Hepatocyte (in vitro differentiated cells): ENCODE data around the gene ADGRE1. TPM values are rescaled to one million over a fixed set of nuclear protein-coding genes. Genes with fewer than 3 reads are reported as not detected.

Experiments used
- DNase-seq: peaks from one replicate; pipeline ENCODE4 v3.0.0-alpha.2; 2016; ENCODE audit warnings: low spot score
- H2AFZ ChIP-seq: fragments of 200-600 bp; sonication (generic); 2 replicates; pipeline ENCODE4 v1.6.0; 2016; ENCODE audit warnings: antibody characterized with exemption, mild to moderate bottlenecking
- H3K27ac ChIP-seq: fragments of 200-600 bp; sonication (generic); 2 replicates; pipeline ENCODE4 v1.5.1; 2016; ENCODE audit warnings: mild to moderate bottlenecking
- H3K27me3 ChIP-seq: fragments of 200-600 bp; sonication (generic); 2 replicates; pipeline ENCODE4 v1.6.1; 2016
- H3K36me3 ChIP-seq: fragments of 200-600 bp; sonication (generic); replicated peaks from 2 replicates; pipeline ENCODE4 v1.5.1; 2016; ENCODE audit warnings: low read depth; ENCODE audit not compliant: insufficient read depth
- H3K4me1 ChIP-seq: fragments of 200-600 bp; sonication (generic); 2 replicates; pipeline ENCODE4 v1.5.1; 2016; ENCODE audit warnings: mild to moderate bottlenecking, moderate library complexity; ENCODE audit not compliant: insufficient read depth
- H3K4me2 ChIP-seq: fragments of 200-600 bp; sonication (generic); 2 replicates; pipeline ENCODE4 v1.6.0; 2016
- H3K4me3 ChIP-seq: fragments of 200-600 bp; sonication (generic); 2 replicates; pipeline ENCODE4 v1.5.1; 2016; ENCODE audit warnings: mild to moderate bottlenecking
- H3K79me2 ChIP-seq: fragments of 200-600 bp; sonication (generic); 2 replicates; pipeline ENCODE4 v1.6.0; 2017; ENCODE audit warnings: mild to moderate bottlenecking
- H3K9me2 ChIP-seq: fragments of 200-600 bp; sonication (generic); replicated peaks from 2 replicates; pipeline ENCODE4 v1.6.0; 2017; ENCODE audit warnings: mild to moderate bottlenecking; ENCODE audit not compliant: insufficient read depth
- H3K9me3 ChIP-seq: fragments of 200-600 bp; sonication (generic); 2 replicates; pipeline ENCODE4 v1.5.1; 2016; ENCODE audit warnings: low read depth, mild to moderate bottlenecking
- H4K20me1 ChIP-seq: fragments of 200-600 bp; sonication (generic); 2 replicates; pipeline ENCODE4 v1.6.0; 2016; ENCODE audit warnings: mild to moderate bottlenecking; ENCODE audit not compliant: insufficient read depth, poor library complexity, severe bottlenecking
- EZH2 ChIP-seq: fragments of 200-600 bp; sonication (generic); IDR thresholded peaks from 2 replicates; pipeline ENCODE4 v1.6.1; 2016; ENCODE audit warnings: antibody characterized with exemption, mild to moderate bottlenecking, borderline replicate concordance
- EZH2phosphoT487 ChIP-seq: fragments of 200-600 bp; sonication (generic); IDR thresholded peaks from one replicate; pipeline ENCODE4 v1.6.1; 2018; ENCODE audit warnings: antibody characterized with exemption, mild to moderate bottlenecking, low read depth, moderate library complexity; ENCODE audit not compliant: unreplicated experiment, severe bottlenecking
- WGBS: methylation state at CpG from one replicate; pipeline ENCODE4 v1.1.6; 2016; ENCODE audit warnings: low lambda C conversion rate; ENCODE audit errors: missing lambda C conversion rate; 5-methylcytosine and 5-hydroxymethylcytosine counted together
- polyA plus RNA-seq: library from polyadenylated mRNA; unstranded; fragments of >200 nt; fragmentation: Nextera tagmentation; extraction: Ambion mirVana; gene quantifications from 2 replicates; pipeline ENCODE4 v1.2.1, GENCODE V29; 2016
- total RNA-seq: library from RNA; depleted of rRNA; stranded (reverse); fragments of >200 nt; gene quantifications from 2 replicates; pipeline ENCODE4 v1.2.3, GENCODE V29; 2014
- TF ChIP-seq, protein P1 (sequence below): fragments of 200-600 bp; sonication (generic); IDR thresholded peaks from 2 replicates; pipeline ENCODE4 v1.5.1; 2016; ENCODE audit warnings: antibody characterized with exemption, mild to moderate bottlenecking; ENCODE audit not compliant: poor library complexity

Gene ADGRE1
- total and polyA plus RNA-seq, 2 experiments from 2014 or later = not detected

DNA sequence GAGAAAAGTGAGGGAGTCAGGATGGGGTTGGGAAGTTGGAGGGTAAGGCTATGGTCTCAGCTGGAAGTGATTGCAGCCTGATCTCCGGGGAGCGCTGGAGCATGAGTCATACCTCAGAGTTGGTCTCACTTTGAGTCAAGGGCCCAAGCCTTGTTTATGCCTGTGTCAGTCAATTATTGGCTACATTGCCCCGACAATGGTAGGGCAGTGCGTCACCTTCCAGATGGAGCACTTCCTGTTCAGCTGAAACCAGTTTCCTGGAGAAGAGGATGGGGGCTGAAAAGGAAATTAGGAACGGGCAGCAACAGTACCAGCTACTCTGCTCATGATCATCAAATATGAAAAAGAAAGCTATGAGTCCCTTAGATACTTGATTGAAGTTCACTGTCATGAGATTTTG, 60.4 kb downstream of the ADGRE1 start:
- no peaks in the 10 kb centered on the region for H3K79me2 ChIP-seq
- H2AFZ ChIP-seq = no peak overlapping the region
- H4K20me1 ChIP-seq = no peaks in the 10 kb centered on the region
- no peak for DNase-seq
- no peaks in the 10 kb centered on the region for H3K4me1 ChIP-seq
- no peak overlapping the region for H3K4me3 ChIP-seq
- H3K9me3 ChIP-seq = no peaks in the 10 kb centered on the region
- H3K27me3 ChIP-seq = no peaks in the 10 kb centered on the region
- H3K4me2 ChIP-seq = no peak overlapping the region
- no peaks in the 10 kb centered on the region for H3K9me2 ChIP-seq
- no peak overlapping the region for H3K27ac ChIP-seq
- WGBS = 48% methylated on average over 5 of the region's 5 CpGs
- H3K36me3 ChIP-seq = no peaks in the 10 kb centered on the region
- TF ChIP-seq EZH2phosphoT487 = no peak
- no peak for TF ChIP-seq EZH2

GRCh38 chr19:6948884-6949283, 61.5 kb downstream of the ADGRE1 start:
- Histone ChIP-seq H4K20me1 (no peaks in the 10 kb centered on the region), H3K79me2 (no peaks in the 10 kb centered on the region), H3K27ac (no peak overlapping the region), H3K9me2 (no peaks in the 10 kb centered on the region), H3K27me3 (no peaks in the 10 kb centered on the region), H3K4me1 (no peaks in the 10 kb centered on the region), H3K36me3 (no peaks in the 10 kb centered on the region), H3K4me3 (no peak overlapping the region), H2AFZ (no peak overlapping the region), H3K9me3 (no peaks in the 10 kb centered on the region), H3K4me2 (no peak overlapping the region)
- 67% methylated on average over 2 of the region's 2 CpGs for WGBS
- TF ChIP-seq EZH2 (no peak), EZH2phosphoT487 (no peak)
- TF ChIP-seq, protein P1, sequence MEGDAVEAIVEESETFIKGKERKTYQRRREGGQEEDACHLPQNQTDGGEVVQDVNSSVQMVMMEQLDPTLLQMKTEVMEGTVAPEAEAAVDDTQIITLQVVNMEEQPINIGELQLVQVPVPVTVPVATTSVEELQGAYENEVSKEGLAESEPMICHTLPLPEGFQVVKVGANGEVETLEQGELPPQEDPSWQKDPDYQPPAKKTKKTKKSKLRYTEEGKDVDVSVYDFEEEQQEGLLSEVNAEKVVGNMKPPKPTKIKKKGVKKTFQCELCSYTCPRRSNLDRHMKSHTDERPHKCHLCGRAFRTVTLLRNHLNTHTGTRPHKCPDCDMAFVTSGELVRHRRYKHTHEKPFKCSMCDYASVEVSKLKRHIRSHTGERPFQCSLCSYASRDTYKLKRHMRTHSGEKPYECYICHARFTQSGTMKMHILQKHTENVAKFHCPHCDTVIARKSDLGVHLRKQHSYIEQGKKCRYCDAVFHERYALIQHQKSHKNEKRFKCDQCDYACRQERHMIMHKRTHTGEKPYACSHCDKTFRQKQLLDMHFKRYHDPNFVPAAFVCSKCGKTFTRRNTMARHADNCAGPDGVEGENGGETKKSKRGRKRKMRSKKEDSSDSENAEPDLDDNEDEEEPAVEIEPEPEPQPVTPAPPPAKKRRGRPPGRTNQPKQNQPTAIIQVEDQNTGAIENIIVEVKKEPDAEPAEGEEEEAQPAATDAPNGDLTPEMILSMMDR = no peak
- no peak for DNase-seq

DNA sequence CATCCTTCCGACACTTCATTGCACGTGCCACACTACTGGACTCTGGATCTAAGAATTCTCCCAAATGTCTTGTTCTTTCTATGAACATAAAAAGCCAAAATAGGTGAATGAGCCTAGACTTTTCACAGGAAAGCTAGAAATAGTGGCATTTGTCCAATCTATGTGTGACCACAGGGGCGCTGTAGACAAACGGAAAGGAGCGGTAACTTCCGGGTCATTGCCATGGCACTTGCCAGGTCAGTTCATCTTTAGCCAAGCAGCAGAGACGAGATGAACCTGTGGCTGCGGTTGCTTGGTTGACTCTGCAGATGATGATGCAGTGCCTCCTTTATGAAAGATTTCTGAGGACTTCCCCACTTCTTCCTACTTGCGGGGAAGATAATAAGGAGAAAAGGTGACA, 65.6 kb downstream of the ADGRE1 start:
- Histone ChIP-seq H3K9me2 (no peaks in the 10 kb centered on the region), H3K4me2 (no peak overlapping the region), H3K4me3 (no peak overlapping the region), H4K20me1 (no peaks in the 10 kb centered on the region), H2AFZ (no peak overlapping the region), H3K27ac (no peak overlapping the region), H3K79me2 (no peaks in the 10 kb centered on the region), H3K4me1 (no peaks in the 10 kb centered on the region), H3K27me3 (no peaks in the 10 kb centered on the region), H3K9me3 (no peaks in the 10 kb centered on the region), H3K36me3 (no peaks in the 10 kb centered on the region)
- no peak for DNase-seq
- no peak for TF ChIP-seq EZH2
- TF ChIP-seq, protein P1 = no peak
- TF ChIP-seq EZH2phosphoT487 = no peak
- 83% methylated on average over 9 of the region's 9 CpGs for WGBS

GRCh38 chr19:6955082-6955481, 67.7 kb downstream of the ADGRE1 start:
- Histone ChIP-seq H3K4me2 (no peak overlapping the region), H3K36me3 (no peaks in the 10 kb centered on the region), H3K9me2 (no peaks in the 10 kb centered on the region), H3K9me3 (no peaks in the 10 kb centered on the region), H4K20me1 (no peaks in the 10 kb centered on the region), H3K4me3 (no peak overlapping the region), H3K27ac (no peak overlapping the region), H3K79me2 (no peaks in the 10 kb centered on the region), H3K27me3 (no peaks in the 10 kb centered on the region), H3K4me1 (no peaks in the 10 kb centered on the region), H2AFZ (no peak overlapping the region)
- TF ChIP-seq EZH2 (no peak), EZH2phosphoT487 (no peak)
- TF ChIP-seq, protein P1 = no peak
- 90% methylated on average over 3 of the region's 3 CpGs for WGBS
- DNase-seq = no peak
